Activated T-helper 17 cell treated with anti-CD3 and anti-CD28 coated beads, Interleukin-2, amount 50 U/mL, for 72 hours (primary cell): ENCODE measurements around the gene ALOX12B. TPM values are rescaled to one million over a fixed set of nuclear protein-coding genes. Genes with fewer than 3 reads are reported as not detected.

Source experiments
- ATAC-seq: fragments of 150-1000 bp; cut with Tn5 transposase; replicated peaks from 2 replicates; pipeline ENCODE4 v1.10.0; 2021; ENCODE audit warnings: mild to moderate bottlenecking, moderate library complexity
- H3K27ac Mint-ChIP-seq: one replicate; pipeline ENCODE4 v1.8.0; 2022; ENCODE audit warnings: mixed read lengths
- H3K27me3 Mint-ChIP-seq: one replicate; pipeline ENCODE4 v1.8.0; 2022; ENCODE audit warnings: mixed read lengths
- H3K36me3 Mint-ChIP-seq: one replicate; pipeline ENCODE4 v1.8.0; 2022; ENCODE audit warnings: low read depth, mild to moderate bottlenecking, mixed read lengths
- H3K4me1 Mint-ChIP-seq: one replicate; pipeline ENCODE4 v1.8.0; 2022; ENCODE audit warnings: mixed read lengths
- H3K4me3 Mint-ChIP-seq: one replicate; pipeline ENCODE4 v1.8.0; 2022; ENCODE audit warnings: mild to moderate bottlenecking, mixed read lengths
- H3K9me3 Mint-ChIP-seq: one replicate; pipeline ENCODE4 v1.8.0; 2022; ENCODE audit warnings: mixed read lengths
- total RNA-seq, 2 donors: library from RNA; stranded (reverse); gene quantifications; one replicate each; pipeline ENCODE4 v1.2.3, GENCODE V29; 2022

Gene ALOX12B
- total RNA-seq, 2 donors from 2014 or later: 1.1 to 6.2 TPM

DNA sequence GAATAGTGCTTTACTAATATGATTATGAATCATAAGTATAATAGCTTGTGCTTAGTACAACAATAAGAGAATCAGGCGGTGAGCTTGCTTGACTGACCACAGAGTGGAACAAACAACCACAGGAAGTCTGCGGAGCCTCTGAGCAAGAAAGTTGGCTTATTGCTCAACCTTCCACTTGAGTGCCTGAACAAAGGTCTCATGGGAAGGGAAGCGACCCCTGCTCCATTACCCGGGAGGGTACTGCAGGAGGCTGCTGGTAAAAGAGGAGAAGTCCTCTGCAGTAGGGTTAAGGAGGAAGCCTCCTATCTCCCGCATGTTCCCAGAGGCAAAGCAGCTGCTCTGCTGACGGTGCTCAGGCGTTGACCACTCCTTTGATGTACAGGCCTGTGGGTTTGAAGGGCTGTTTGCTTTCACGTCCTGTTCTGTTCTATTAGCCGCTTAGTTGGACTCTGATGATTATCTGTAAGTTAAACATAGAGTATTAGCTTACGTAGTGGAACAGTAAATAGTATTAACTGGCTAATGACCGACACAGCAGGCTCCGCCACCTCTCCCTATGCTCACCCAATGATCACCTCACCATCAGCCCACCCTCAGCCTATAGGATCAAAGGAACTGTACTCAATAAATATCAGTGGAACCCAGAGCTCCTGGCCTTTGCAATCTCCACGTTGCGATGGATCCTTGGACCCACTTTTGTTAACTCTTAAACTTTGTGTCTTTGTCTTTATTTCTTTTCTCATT lies 31.1 kb downstream of the ALOX12B start:
- Mint-ChIP-seq H3K9me3 (no peaks in the 10 kb centered on the region), H3K4me1 (no peaks in the 10 kb centered on the region), H3K27ac (no peak overlapping the region), H3K36me3 (no peaks in the 10 kb centered on the region), H3K27me3 (peaks cover 21% of the 10 kb centered on the region), H3K4me3 (no peak overlapping the region)
- peak; percentile 80 for ATAC-seq

DNA sequence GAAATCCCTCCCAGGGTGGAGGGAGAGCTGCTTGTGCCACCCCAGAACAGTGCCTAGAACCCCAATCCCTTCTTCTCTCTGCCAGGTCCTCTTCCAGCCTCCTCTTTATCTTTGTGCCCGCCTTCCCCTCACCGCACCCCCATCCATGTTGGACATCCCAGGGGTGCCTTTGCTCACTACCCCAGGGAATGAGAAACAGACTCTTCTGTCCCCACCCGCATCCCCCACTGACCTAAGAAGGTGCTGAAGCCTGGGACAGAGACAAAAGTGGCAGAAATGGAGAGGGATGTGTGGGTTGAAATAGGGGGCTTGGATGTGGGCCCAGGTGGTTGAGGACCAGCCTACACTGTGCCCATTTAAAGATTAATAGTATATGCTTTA lies 31.7 kb downstream of the ALOX12B start:
- no peak for ATAC-seq
- no peaks in the 10 kb centered on the region for H3K4me1 Mint-ChIP-seq
- H3K4me3 Mint-ChIP-seq: no peak overlapping the region
- H3K27me3 Mint-ChIP-seq: peaks cover 18% of the 10 kb centered on the region
- H3K27ac Mint-ChIP-seq: no peak overlapping the region
- no peaks in the 10 kb centered on the region for H3K36me3 Mint-ChIP-seq
- H3K9me3 Mint-ChIP-seq: no peaks in the 10 kb centered on the region

DNA sequence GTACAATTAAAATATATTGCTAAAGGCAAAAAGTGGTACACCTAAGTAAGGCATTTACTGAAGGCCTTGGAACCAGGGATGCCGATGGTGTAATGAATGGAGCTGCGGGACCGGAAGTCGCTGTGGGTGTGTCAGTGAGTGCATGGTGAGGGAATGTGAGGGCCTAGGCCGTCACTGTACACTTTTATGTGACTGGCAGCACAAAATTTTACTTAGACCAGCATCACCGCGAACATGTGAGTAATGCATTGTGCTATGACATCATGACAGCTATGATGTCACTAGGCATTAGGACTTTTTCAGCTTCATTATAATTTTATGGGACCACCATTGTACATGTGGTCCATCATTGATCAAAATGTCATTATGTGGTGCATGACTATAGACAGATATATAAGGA lies 33.9 kb downstream of the ALOX12B start:
- Mint-ChIP-seq H3K36me3 (no peaks in the 10 kb centered on the region), H3K9me3 (no peaks in the 10 kb centered on the region), H3K4me3 (no peak overlapping the region), H3K4me1 (no peaks in the 10 kb centered on the region), H3K27me3 (peaks cover 9% of the 10 kb centered on the region), H3K27ac (no peak overlapping the region)
- no peak for ATAC-seq

DNA sequence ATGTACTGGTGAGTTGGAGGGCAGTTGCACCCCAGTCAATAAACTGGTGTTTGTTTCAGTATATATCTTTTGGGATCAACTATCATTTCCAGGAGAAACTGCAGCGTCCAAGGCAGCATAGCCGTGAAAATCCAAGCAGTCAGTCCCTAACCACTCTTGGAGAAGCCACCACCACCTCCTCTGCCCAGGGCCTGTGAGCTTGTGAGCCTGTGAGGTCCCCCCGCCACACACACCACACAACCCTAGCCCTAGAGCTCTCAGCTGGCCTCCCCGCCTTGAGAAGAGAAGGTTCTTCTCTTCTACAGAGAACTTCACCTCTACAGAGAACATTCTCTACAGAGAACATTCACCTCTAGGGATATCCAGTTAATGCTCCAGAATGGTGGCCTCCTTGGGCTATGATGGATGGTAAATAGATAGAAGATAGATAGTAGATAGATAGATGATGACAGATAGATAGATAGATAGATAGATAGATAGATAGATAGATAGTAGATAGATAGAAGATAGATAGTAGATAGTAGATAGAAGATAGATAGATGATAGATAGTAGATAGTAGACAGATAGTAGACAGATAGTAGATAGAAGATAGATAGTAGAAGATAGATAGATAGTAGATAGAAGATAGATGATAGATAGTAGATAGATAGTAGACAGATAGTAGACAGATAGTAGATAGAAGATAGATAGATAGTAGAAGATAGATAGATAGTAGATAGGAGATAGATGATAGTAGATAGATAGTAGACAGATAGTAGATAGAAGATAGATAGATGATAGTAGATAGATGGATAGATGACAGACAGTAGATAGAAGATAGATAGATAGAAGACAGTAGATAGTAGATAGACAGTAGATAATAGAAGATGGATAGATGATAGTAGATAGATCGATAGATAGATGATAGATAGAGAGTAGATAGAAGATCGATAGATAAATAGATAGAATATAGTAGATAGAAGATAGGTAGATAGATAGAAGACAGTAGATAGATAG lies 35.0 kb downstream of the ALOX12B start:
- no peak overlapping the region for H3K4me3 Mint-ChIP-seq
- no peak for ATAC-seq
- H3K27ac Mint-ChIP-seq: no peak overlapping the region
- H3K36me3 Mint-ChIP-seq: no peaks in the 10 kb centered on the region
- peaks cover 8% of the 10 kb centered on the region for H3K27me3 Mint-ChIP-seq
- no peaks in the 10 kb centered on the region for H3K9me3 Mint-ChIP-seq
- H3K4me1 Mint-ChIP-seq: no peaks in the 10 kb centered on the region

DNA sequence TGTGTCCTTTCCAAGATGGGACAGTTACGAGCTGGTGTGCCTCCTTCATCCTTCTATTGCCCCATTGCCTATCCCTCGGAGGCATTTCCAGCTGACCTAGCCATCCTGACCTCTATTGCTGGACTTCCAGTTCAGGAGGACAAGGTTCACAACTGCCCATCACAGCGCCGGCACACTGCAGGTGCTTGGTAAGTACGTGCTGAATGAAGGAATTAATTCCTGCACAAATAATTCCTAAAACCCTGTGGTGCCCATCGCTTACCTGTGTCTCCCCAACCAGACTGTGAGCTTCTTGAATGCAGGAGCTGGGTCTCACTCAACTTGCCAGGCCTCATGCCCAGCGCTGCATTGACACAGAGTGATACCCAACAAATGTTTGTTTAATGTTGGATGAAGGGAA lies 35.7 kb downstream of the ALOX12B start:
- Mint-ChIP-seq H3K27me3 (peaks cover 4% of the 10 kb centered on the region), H3K27ac (no peak overlapping the region), H3K9me3 (no peaks in the 10 kb centered on the region), H3K4me3 (no peak overlapping the region), H3K4me1 (no peaks in the 10 kb centered on the region), H3K36me3 (no peaks in the 10 kb centered on the region)
- ATAC-seq: no peak

DNA sequence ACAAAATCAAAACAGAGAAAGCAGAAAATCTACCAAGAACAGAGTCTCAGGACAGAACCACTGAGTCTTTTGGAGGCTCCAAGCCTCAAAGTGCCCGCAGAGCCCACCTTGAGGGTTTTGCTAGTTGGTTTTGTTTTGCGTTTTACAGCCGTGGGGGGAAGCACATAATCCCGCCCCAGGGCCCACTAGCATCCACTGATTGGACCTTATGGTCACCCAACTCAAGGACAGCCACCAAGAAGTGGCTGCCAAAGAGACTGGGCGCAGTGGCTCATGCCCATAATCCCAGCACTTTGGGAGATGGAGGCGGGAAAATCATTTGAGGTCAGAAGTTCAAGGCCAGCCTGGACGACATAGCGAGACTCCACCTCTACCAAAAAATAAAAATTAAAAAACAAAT lies 38.8 kb downstream of the ALOX12B start:
- no peaks in the 10 kb centered on the region for H3K36me3 Mint-ChIP-seq
- H3K4me3 Mint-ChIP-seq: no peak overlapping the region
- no peaks in the 10 kb centered on the region for H3K4me1 Mint-ChIP-seq
- no peak for ATAC-seq
- H3K9me3 Mint-ChIP-seq: no peaks in the 10 kb centered on the region
- H3K27me3 Mint-ChIP-seq: no peaks in the 10 kb centered on the region
- H3K27ac Mint-ChIP-seq: no peak overlapping the region

DNA sequence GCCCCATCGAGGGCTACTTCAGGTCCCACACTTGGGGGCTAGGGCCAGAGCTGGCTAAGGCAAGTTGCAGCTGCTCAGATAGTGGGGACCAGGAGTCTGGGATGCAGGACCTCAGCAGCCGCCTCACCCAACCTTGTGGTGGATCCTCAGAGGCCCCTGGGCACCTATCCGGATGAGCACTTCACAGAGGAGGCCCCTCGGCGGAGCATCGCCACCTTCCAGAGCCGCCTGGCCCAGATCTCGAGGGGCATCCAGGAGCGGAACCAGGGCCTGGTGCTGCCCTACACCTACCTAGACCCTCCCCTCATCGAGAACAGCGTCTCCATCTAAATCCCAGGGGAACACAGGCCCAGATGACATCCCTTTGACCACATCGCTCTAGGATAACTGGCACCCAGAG lies 39.3 kb downstream of the ALOX12B start:
- Mint-ChIP-seq H3K4me1 (no peaks in the 10 kb centered on the region), H3K27ac (no peak overlapping the region), H3K27me3 (peaks cover 3% of the 10 kb centered on the region), H3K4me3 (no peak overlapping the region), H3K9me3 (no peaks in the 10 kb centered on the region), H3K36me3 (no peaks in the 10 kb centered on the region)
- no peak for ATAC-seq

DNA sequence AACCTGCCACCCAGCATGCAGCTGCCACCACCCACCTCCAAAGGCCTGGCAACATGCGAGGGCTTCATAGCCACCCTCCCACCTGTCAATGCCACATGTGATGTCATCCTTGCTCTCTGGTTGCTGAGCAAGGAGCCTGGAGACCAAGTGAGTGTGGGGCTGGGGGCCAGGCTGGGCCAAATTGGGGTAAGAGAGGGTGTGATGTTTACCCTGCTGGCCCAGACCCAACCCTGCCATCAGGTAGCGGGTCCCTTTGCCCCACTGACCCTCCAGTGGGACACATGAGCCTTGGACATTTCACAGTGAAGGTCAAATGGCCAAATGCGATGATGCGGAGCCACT lies 39.8 kb downstream of the ALOX12B start:
- Mint-ChIP-seq H3K9me3 (no peaks in the 10 kb centered on the region), H3K36me3 (no peaks in the 10 kb centered on the region), H3K27ac (no peak overlapping the region), H3K27me3 (peaks cover 5% of the 10 kb centered on the region), H3K4me1 (no peaks in the 10 kb centered on the region), H3K4me3 (no peak overlapping the region)
- no peak for ATAC-seq

DNA sequence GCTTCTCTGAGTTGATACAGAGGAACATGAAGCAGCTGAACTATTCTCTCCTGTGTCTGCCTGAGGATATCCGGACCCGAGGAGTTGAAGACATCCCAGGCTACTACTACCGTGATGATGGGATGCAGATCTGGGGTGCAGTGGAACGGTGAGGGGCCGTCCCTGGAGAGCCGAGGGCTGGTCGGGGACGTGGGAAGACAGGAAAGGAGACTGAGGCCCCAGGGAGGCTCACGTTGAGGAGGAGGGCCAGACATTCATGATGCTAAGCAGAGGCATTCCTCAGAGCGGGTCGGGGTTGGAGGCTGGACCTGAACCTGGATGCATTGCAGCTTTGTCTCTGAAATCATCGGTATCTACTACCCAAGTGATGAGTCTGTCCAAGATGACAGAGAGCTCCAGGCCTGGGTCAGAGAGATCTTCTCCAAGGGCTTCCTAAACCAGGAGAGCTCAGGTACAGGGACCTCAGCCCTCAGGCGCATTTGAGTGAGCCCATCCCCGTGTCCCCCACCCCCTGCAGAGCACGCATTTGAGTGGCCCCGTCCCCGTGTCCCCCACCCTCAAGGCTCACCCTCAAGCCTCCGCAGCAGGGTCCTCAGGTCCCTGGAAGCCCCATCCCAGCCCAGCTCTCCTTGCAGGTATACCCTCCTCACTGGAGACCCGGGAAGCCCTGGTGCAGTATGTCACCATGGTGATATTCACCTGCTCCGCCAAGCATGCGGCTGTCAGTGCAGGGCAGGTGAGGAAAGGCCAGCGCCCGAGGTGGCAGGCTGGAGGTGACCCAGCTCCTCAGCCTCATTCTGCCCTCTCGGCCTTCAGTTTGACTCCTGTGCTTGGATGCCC lies 40.4 kb downstream of the ALOX12B start:
- no peak overlapping the region for H3K27ac Mint-ChIP-seq
- no peaks in the 10 kb centered on the region for H3K9me3 Mint-ChIP-seq
- no peaks in the 10 kb centered on the region for H3K36me3 Mint-ChIP-seq
- no peaks in the 10 kb centered on the region for H3K4me1 Mint-ChIP-seq
- no peak for ATAC-seq
- peaks cover 5% of the 10 kb centered on the region for H3K27me3 Mint-ChIP-seq
- no peak overlapping the region for H3K4me3 Mint-ChIP-seq

DNA sequence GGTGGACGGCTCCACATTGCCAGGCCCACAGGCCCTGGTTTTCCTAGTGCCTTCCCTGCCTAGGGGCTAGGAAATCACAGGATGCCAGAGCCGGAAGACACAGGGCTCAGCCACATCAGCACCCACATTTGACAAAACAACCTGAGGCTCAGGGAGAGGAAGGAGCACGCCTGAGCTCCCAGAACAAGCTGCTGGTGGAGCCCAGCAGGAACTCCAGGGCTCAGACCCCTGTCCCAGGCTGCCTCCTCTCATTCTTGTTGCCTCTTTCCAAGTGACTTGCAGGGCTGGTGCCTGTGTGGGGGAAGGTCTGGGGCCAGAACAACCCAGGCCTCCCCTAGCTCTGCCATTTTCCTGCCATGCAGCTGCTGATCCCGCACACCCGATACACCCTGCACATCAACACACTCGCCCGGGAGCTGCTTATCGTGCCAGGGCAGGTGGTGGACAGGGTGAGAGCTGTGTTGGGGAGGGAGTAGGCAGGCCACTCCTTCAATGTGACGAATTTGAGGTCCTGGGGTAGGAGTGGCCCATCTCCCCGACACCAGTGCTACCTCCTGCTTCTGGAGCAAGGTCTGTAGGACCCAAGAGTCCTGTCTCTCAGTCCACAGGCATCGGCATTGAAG lies 41.1 kb downstream of the ALOX12B start:
- Mint-ChIP-seq H3K27me3 (peaks cover 6% of the 10 kb centered on the region), H3K4me3 (no peak overlapping the region), H3K4me1 (no peaks in the 10 kb centered on the region), H3K36me3 (no peaks in the 10 kb centered on the region), H3K27ac (no peak overlapping the region), H3K9me3 (no peaks in the 10 kb centered on the region)
- no peak for ATAC-seq

DNA sequence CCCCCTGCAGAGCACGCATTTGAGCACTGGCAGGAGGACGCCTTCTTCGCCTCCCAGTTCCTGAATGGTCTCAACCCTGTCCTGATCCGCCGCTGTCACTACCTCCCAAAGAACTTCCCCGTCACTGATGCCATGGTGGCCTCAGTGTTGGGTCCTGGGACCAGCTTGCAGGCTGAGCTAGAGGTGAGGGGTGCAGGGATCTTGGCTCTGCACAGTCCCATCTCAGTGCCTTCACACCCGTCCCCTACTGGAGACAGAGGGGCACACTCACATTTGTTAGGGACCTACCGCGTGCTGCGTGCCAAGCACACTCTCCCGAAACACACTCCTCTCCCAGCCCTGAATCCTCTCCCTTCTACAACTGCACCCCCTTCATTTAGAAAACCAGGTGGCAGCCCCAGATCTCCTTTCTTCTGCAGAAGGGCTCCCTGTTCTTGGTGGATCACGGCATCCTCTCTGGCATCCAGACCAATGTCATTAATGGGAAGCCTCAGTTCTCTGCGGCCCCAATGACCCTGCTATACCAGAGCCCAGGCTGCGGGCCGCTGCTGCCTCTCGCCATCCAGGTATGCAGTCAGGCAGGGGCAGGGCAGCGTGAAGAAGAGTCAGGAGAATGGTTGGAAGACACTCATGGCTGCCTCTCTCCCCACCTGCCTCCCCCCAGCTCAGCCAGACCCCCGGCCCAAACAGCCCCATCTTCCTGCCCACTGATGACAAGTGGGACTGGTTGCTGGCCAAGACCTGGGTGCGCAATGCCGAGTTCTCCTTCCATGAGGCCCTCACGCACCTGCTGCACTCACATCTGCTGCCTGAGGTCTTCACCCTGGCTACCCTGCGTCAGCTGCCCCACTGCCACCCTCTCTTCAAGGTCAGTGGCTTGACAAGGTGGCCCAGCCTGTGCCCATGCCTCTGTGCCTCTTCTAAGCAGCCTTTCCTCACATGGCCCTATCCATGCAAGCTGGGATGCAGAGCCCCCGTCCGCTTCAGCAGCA lies 42.4 kb downstream of the ALOX12B start:
- H3K4me3 Mint-ChIP-seq: no peak overlapping the region

DNA sequence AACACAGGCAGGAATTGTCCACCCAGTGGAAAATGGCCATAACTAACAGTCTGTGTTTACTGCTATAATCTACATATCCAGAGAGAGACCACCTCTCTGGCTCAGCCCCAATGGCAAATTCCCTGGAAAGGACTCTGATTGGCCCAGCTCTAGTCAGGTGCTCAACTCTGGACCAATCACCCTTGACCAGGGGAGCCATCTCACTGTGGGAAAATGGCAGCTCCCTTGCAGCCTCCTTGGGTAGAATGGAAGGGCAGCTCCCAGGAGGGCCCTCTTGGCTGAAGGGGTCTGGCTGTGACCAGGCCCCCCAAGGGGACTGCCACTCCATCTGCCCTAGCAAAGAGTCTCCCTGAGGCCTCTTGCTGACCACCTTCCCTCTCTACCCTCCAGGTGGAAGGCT lies 45.5 kb downstream of the ALOX12B start:
- H3K4me3 Mint-ChIP-seq: no peak overlapping the region
- no peaks in the 10 kb centered on the region for H3K9me3 Mint-ChIP-seq
- no peaks in the 10 kb centered on the region for H3K4me1 Mint-ChIP-seq
- ATAC-seq: no peak
- H3K27ac Mint-ChIP-seq: no peak overlapping the region
- H3K27me3 Mint-ChIP-seq: peaks cover 21% of the 10 kb centered on the region
- no peaks in the 10 kb centered on the region for H3K36me3 Mint-ChIP-seq

More for the DNA sequence above, 42.4 kb downstream of the ALOX12B start:
- Mint-ChIP-seq H3K27me3 (peaks cover 8% of the 10 kb centered on the region), H3K4me1 (no peaks in the 10 kb centered on the region), H3K27ac (no peak overlapping the region), H3K36me3 (no peaks in the 10 kb centered on the region), H3K9me3 (no peaks in the 10 kb centered on the region)
- no peak for ATAC-seq

DNA sequence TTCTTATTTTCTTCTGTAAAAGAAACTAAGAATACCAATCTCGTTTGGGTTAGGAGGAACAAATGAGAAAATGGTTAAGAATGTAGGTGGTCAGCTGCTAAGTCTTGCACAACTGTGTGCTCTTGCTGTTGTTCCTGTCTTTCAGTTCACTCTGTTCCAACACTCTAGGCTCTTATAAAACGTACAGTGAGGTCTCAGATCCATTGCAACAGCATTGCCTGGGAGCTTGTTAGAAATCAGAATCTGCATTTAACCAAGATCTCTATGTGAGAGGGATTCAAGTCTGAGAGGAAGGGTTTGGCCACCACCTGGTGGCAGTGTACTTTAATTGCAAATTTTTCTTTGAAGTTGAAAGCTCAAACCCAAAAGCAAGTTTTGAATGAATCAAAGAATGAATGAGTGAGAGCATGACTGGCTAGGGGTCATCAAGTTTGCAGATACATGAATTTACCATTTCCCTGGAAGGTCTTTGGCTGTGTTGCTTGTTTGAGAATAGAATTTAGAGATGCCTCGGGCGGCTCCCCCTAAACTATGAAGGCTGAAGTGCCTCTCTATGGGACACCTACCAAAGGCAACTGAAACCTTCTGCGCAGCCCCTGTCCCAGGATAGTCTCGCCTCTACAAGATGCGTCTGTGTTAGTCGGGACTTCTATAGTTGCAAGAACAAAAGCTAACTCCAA lies 46.1 kb downstream of the ALOX12B start:
- no peaks in the 10 kb centered on the region for H3K4me1 Mint-ChIP-seq
- no peaks in the 10 kb centered on the region for H3K9me3 Mint-ChIP-seq
- no peak overlapping the region for H3K4me3 Mint-ChIP-seq
- H3K27me3 Mint-ChIP-seq: peaks cover 21% of the 10 kb centered on the region
- H3K27ac Mint-ChIP-seq: no peak overlapping the region
- ATAC-seq: peak; percentile 54
- H3K36me3 Mint-ChIP-seq: no peaks in the 10 kb centered on the region
